ENCODE measurements around the gene ZFP36. TPM values are rescaled to one million over a fixed set of nuclear protein-coding genes. Genes with fewer than 3 reads are reported as not detected.

ZFP36 gene
- total RNA-seq, 1 experiment from 2014 or later = 414 TPM

DNA sequence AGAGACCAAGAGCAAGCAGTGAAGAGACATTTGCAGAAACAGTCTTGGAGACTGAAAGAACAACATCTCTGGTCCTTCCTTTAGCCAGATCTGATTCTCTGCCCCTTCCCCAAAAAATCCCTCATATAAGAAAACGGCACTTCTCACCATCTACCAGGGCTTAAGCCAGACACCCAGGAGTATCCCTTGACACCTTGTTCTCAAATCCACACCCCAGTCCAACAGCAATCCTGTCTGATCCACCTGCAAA lies 4.1 kb downstream of the ZFP36 start:
- peaks cover 13% of the 10 kb centered on the region for H3K36me3 ChIP-seq (ENCODE audit: control insufficient read depth, insufficient read depth, low read length)
- no peak for ATAC-seq
- TF ChIP-seq, protein P1, sequence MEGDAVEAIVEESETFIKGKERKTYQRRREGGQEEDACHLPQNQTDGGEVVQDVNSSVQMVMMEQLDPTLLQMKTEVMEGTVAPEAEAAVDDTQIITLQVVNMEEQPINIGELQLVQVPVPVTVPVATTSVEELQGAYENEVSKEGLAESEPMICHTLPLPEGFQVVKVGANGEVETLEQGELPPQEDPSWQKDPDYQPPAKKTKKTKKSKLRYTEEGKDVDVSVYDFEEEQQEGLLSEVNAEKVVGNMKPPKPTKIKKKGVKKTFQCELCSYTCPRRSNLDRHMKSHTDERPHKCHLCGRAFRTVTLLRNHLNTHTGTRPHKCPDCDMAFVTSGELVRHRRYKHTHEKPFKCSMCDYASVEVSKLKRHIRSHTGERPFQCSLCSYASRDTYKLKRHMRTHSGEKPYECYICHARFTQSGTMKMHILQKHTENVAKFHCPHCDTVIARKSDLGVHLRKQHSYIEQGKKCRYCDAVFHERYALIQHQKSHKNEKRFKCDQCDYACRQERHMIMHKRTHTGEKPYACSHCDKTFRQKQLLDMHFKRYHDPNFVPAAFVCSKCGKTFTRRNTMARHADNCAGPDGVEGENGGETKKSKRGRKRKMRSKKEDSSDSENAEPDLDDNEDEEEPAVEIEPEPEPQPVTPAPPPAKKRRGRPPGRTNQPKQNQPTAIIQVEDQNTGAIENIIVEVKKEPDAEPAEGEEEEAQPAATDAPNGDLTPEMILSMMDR (IDR thresholded peaks at IDR 0.05) = no peak
- TF ChIP-seq, protein P2, sequence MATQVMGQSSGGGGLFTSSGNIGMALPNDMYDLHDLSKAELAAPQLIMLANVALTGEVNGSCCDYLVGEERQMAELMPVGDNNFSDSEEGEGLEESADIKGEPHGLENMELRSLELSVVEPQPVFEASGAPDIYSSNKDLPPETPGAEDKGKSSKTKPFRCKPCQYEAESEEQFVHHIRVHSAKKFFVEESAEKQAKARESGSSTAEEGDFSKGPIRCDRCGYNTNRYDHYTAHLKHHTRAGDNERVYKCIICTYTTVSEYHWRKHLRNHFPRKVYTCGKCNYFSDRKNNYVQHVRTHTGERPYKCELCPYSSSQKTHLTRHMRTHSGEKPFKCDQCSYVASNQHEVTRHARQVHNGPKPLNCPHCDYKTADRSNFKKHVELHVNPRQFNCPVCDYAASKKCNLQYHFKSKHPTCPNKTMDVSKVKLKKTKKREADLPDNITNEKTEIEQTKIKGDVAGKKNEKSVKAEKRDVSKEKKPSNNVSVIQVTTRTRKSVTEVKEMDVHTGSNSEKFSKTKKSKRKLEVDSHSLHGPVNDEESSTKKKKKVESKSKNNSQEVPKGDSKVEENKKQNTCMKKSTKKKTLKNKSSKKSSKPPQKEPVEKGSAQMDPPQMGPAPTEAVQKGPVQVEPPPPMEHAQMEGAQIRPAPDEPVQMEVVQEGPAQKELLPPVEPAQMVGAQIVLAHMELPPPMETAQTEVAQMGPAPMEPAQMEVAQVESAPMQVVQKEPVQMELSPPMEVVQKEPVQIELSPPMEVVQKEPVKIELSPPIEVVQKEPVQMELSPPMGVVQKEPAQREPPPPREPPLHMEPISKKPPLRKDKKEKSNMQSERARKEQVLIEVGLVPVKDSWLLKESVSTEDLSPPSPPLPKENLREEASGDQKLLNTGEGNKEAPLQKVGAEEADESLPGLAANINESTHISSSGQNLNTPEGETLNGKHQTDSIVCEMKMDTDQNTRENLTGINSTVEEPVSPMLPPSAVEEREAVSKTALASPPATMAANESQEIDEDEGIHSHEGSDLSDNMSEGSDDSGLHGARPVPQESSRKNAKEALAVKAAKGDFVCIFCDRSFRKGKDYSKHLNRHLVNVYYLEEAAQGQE (IDR thresholded peaks at IDR 0.05; ENCODE audit: insufficient read depth in 1 of 2, low read depth in 2 of 2, low read length in 1 of 2) = no peak
- TF ChIP-seq TCF7L2 (IDR thresholded peaks at IDR 0.05; ENCODE audit: low read depth, low read length) = no peak
- TF ChIP-seq POLR2AphosphoS5 (IDR thresholded peaks at IDR 0.05; ENCODE audit: low read depth, low read length) = no peak
- no peak for TF ChIP-seq SIN3A (IDR thresholded peaks at IDR 0.05; ENCODE audit: borderline replicate concordance, insufficient read depth, low read depth, low read length)
- H3K27me3 ChIP-seq (ENCODE audit: control insufficient read depth, insufficient read depth, low read length) = no peaks in the 10 kb centered on the region
- in situ Hi-C loops (cut with HindIII; ENCODE audit: low pct_unique_long_range_greater_than_20kb, low sequenced_read_pairs) (no loop called here), intact Hi-C loops (cut with micrococcal nuclease; ENCODE audit: unreplicated experiment) (loop anchor here (1.0 to 10.0 kb wide), 4 partner anchors 13 to 436 kb away; partner anchors contain the start of gene FBXO17)
- BruUV-seq (replicated peaks) = no TSS peak
- peaks cover 58% of the 10 kb centered on the region for H3K4me1 ChIP-seq (ENCODE audit: control insufficient read depth, insufficient read depth, low read length)
- no peaks in the 10 kb centered on the region for H3K9me3 ChIP-seq (ENCODE audit: control insufficient read depth, insufficient read depth, low read depth, low read length)
- peak overlapping the region; percentile 92 for H3K27ac ChIP-seq (ENCODE audit: low read length)
- no peak for DNase-seq (ENCODE audit: low read depth, low spot score)
- H3K4me3 ChIP-seq (ENCODE audit: low read depth in 2 of 2, low read length in 2 of 2) = peak overlapping the region in 1 of 2 experiments; percentile 55; a peak in 2 of 4 replicates
- ChIA-PET CTCF (interaction anchor here (0.9 to 6.8 kb wide), 9 partner anchors 7 to 125 kb away, joined by 4 to 280 read pairs (median 13); partner anchors contain the start of genes MED29, PAF1 and RPS16), POLR2A (interaction anchor here (1.0 to 2.3 kb wide), 9 partner anchors 10 to 64 kb away, joined by 7 to 41 read pairs (median 28); partner anchors contain the start of genes MED29, PAF1 and RPS16)

DNA sequence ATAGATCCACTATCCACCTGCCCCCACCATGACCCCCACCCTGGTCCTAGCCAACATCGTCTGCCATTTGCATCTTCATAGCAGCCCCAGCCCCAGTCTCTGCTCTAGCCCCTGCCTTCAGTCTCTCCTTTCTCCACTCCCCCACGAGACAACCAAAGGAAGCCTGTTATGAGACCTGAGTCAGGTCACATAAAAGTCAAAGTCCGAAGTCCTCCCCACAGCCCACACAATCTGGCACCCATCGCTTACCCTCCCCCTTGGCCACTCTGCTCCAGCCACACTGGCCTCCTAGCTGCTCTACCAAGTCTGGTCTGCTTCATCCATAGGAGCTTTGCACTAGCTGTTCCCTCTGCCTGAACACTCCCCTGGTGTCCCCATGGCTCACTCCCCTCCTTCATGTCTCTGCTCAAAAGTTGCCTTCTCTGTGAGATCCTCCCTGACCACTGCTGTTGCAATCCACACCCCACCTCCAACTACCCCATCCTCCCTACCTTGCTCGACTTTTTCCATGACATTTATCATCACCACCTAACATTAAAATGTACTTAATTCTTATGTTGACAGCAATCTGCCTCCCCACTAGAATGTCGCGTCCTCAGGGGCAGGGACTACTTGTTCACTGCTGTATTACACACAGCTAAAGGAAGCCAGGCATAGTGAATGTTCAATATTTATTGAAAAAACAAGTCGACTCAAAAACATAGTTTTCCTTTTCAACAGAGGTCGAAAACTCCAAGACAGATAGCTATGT lies 4.6 kb downstream of the ZFP36 start:
- TF ChIP-seq TCF7L2 (IDR thresholded peaks at IDR 0.05; ENCODE audit: low read depth, low read length) = no peak
- TF ChIP-seq SIN3A (IDR thresholded peaks at IDR 0.05; ENCODE audit: borderline replicate concordance, insufficient read depth, low read depth, low read length) = no peak
- H3K36me3 ChIP-seq (ENCODE audit: control insufficient read depth, insufficient read depth, low read length) = peaks cover 18% of the 10 kb centered on the region
- no peaks in the 10 kb centered on the region for H3K9me3 ChIP-seq (ENCODE audit: control insufficient read depth, insufficient read depth, low read depth, low read length)
- peak overlapping the region; percentile 92 for H3K27ac ChIP-seq (ENCODE audit: low read length)
- H3K4me3 ChIP-seq (ENCODE audit: low read depth in 2 of 2, low read length in 2 of 2) = peak overlapping the region; percentile 42 to 55
- no TSS peak for BruUV-seq (replicated peaks)
- in situ Hi-C loops (cut with HindIII; ENCODE audit: low pct_unique_long_range_greater_than_20kb, low sequenced_read_pairs) (no loop called here), intact Hi-C loops (cut with micrococcal nuclease; ENCODE audit: unreplicated experiment) (loop anchor here (1.0 to 10.0 kb wide), 4 partner anchors 14 to 436 kb away; partner anchors contain the start of gene FBXO17)
- ChIA-PET CTCF (interaction anchor here (0.6 to 6.8 kb wide), 27 partner anchors 8 to 804 kb away, joined by 3 to 280 read pairs (median 4); partner anchors contain the start of genes EID2B, MED29, PAF1 and RPS16), POLR2A (interaction anchor here (0.5 to 2.3 kb wide), 19 partner anchors 8 to 381 kb away, joined by 3 to 41 read pairs (median 8); partner anchors contain the start of genes MED29, PAF1, RPS16 and SUPT5H)
- no peaks in the 10 kb centered on the region for H3K27me3 ChIP-seq (ENCODE audit: control insufficient read depth, insufficient read depth, low read length)
- peaks cover 58% of the 10 kb centered on the region for H3K4me1 ChIP-seq (ENCODE audit: control insufficient read depth, insufficient read depth, low read length)
- ATAC-seq (no peak), DNase-seq (ENCODE audit: low read depth, low spot score) (no peak)
